ENCODE data around the gene CEBPA. TPM values are rescaled to one million over a fixed set of nuclear protein-coding genes. Genes with fewer than 3 reads are reported as not detected.

CEBPA gene
- total RNA-seq, 1 donor from 2014 or later, result 0.45 TPM

GRCh38 chr19:33279430-33280350, 22.6 kb downstream of the CEBPA start:
- H3K9me3 Mint-ChIP-seq (ENCODE audit: unreplicated experiment), result no peaks in the 10 kb centered on the region
- DNase-seq (ENCODE audit: low read depth), result no peak
- no peaks in the 10 kb centered on the region for H3K36me3 Mint-ChIP-seq (ENCODE audit: low read depth, unreplicated experiment)
- no peak overlapping the region for H2AFZ ChIP-seq (ENCODE audit: low read depth, low read length)
- H3K4me3 Mint-ChIP-seq (ENCODE audit: unreplicated experiment), result no peak overlapping the region
- no peak overlapping the region for H3K9ac ChIP-seq (ENCODE audit: low read length)
- H3K79me2 ChIP-seq (ENCODE audit: insufficient read depth, low read length), result no peaks in the 10 kb centered on the region
- no peak overlapping the region for H3K27ac ChIP-seq (ENCODE audit: low read depth, low read length)
- TF ChIP-seq, protein P1, sequence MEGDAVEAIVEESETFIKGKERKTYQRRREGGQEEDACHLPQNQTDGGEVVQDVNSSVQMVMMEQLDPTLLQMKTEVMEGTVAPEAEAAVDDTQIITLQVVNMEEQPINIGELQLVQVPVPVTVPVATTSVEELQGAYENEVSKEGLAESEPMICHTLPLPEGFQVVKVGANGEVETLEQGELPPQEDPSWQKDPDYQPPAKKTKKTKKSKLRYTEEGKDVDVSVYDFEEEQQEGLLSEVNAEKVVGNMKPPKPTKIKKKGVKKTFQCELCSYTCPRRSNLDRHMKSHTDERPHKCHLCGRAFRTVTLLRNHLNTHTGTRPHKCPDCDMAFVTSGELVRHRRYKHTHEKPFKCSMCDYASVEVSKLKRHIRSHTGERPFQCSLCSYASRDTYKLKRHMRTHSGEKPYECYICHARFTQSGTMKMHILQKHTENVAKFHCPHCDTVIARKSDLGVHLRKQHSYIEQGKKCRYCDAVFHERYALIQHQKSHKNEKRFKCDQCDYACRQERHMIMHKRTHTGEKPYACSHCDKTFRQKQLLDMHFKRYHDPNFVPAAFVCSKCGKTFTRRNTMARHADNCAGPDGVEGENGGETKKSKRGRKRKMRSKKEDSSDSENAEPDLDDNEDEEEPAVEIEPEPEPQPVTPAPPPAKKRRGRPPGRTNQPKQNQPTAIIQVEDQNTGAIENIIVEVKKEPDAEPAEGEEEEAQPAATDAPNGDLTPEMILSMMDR (IDR thresholded peaks at IDR 0.05; ENCODE audit: insufficient read depth, low read depth, low read length), result no peak
- no peak for TF ChIP-seq EZH2 (IDR thresholded peaks at IDR 0.05; ENCODE audit: insufficient read depth, low read length)
- H3K9me3 ChIP-seq (ENCODE audit: insufficient read depth, low read depth, low read length), result no peaks in the 10 kb centered on the region
- H3K36me3 ChIP-seq (ENCODE audit: insufficient read depth, low read length), result no peaks in the 10 kb centered on the region
- no peak for FAIRE-seq
- H3K27ac Mint-ChIP-seq (ENCODE audit: unreplicated experiment), result no peak overlapping the region
- H3K4me2 ChIP-seq (ENCODE audit: low read length), result no peak overlapping the region
- H3K4me3 ChIP-seq (ENCODE audit: insufficient read depth, low read depth, low read length), result no peak overlapping the region
- no peaks in the 10 kb centered on the region for H3K27me3 ChIP-seq (ENCODE audit: insufficient read depth, low read length)
- H3K4me1 ChIP-seq (ENCODE audit: insufficient read depth, low read length), result no peaks in the 10 kb centered on the region
- H4K20me1 ChIP-seq (ENCODE audit: insufficient read depth, low read length), result no peaks in the 10 kb centered on the region
- H3K27me3 Mint-ChIP-seq (ENCODE audit: low read depth, unreplicated experiment), result peaks cover 14% of the 10 kb centered on the region
- H3K4me1 Mint-ChIP-seq (ENCODE audit: low read depth, unreplicated experiment), result no peaks in the 10 kb centered on the region

DNA sequence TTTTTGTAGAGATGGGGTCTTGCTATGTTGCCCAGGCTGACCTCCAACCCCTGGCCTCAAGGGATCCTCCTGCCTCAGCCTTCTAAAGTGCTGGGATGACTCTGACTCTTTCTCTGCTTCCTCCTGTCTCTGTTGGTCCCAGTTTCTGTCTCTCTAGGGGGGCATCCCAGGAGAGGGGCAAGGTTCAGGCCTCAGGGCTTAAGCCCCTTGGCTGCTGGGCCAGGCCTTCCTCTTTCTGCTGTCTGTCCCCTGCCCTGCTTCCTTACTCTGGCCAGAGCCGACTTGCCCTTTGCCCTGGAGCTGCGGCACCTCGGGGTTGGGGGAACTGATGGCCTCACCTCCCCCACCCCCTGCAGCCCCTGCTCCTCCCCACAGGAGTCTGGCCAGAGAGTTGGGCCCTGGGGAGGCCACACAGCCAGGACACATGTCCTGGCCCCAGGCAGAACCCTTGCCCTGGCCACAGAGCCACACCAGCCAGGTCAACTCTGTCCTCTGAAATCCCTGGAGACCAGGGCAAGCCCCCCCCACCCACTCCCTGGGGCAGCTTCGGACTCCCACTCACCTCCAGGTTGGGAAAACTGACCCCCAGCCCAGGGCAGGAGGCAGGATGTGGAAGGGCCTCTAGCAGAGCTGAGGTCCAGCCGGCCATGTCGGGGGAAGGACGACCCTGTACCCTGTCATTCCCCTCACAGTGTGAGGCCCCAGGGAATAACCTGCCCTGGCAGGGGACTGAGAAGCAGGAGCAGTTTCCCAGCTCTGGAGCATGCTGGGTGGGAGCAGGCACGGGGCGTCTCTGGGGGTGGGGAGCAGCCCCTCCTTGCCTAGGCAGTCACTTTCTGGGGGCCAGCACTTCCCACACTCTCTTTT, 23.7 kb downstream of the CEBPA start:
- no peak for DNase-seq (ENCODE audit: low read depth)
- Mint-ChIP-seq H3K36me3 (ENCODE audit: low read depth, unreplicated experiment) (no peaks in the 10 kb centered on the region), H3K9me3 (ENCODE audit: unreplicated experiment) (no peaks in the 10 kb centered on the region), H3K27me3 (ENCODE audit: low read depth, unreplicated experiment) (peaks cover 9% of the 10 kb centered on the region), H3K4me3 (ENCODE audit: unreplicated experiment) (no peak overlapping the region), H3K27ac (ENCODE audit: unreplicated experiment) (no peak overlapping the region), H3K4me1 (ENCODE audit: low read depth, unreplicated experiment) (peaks cover 7% of the 10 kb centered on the region)
- H3K36me3 ChIP-seq (ENCODE audit: insufficient read depth, low read length), result no peaks in the 10 kb centered on the region
- no peak overlapping the region for H3K9ac ChIP-seq (ENCODE audit: low read length)
- H3K4me2 ChIP-seq (ENCODE audit: low read length), result no peak overlapping the region
- TF ChIP-seq, protein P1 (IDR thresholded peaks at IDR 0.05; ENCODE audit: insufficient read depth, low read depth, low read length), result no peak
- no peak for TF ChIP-seq EZH2 (IDR thresholded peaks at IDR 0.05; ENCODE audit: insufficient read depth, low read length)
- H3K9me3 ChIP-seq (ENCODE audit: insufficient read depth, low read depth, low read length), result no peaks in the 10 kb centered on the region
- H3K79me2 ChIP-seq (ENCODE audit: insufficient read depth, low read length), result no peaks in the 10 kb centered on the region
- no peak for FAIRE-seq
- H4K20me1 ChIP-seq (ENCODE audit: insufficient read depth, low read length), result no peaks in the 10 kb centered on the region
- no peak overlapping the region for H2AFZ ChIP-seq (ENCODE audit: low read depth, low read length)
- H3K27ac ChIP-seq (ENCODE audit: low read depth, low read length), result no peak overlapping the region
- no peak overlapping the region for H3K4me3 ChIP-seq (ENCODE audit: insufficient read depth, low read depth, low read length)
- H3K27me3 ChIP-seq (ENCODE audit: insufficient read depth, low read length), result no peaks in the 10 kb centered on the region
- H3K4me1 ChIP-seq (ENCODE audit: insufficient read depth, low read length), result peaks cover 8% of the 10 kb centered on the region

Measured in astrocyte (in vitro differentiated cells and primary cell).